Measurements from ENCODE around the gene BCL11A.

GRCh38 chr2:60413069-60413813 is 140.2 kb downstream of the BCL11A start:
- TF ChIP-seq CREB5 (CRISPR knock-in tag; IDR thresholded peaks at IDR 0.05; ENCODE audit: low read depth) (no peak), ZFP30 (CRISPR knock-in tag; IDR thresholded peaks at IDR 0.05) (no peak), ZFP3 (CRISPR knock-in tag; IDR thresholded peaks at IDR 0.05) (no peak)

Data from SK-N-SH treated with all-trans-retinoic acid at 6 μM for 48 hours (cell line).